B cell (primary cell): ENCODE results near the gene GDI2. TPM values are rescaled to one million over a fixed set of nuclear protein-coding genes. Genes with fewer than 3 reads are reported as not detected.

Experiments used
- ATAC-seq: fragments of 200-7000 bp; cut with Tn5 transposase; one replicate; pipeline ENCODE4 v1.10.0; 2021; ENCODE audit warnings: low read depth, mild to moderate bottlenecking, moderate number of reproducible peaks, moderate library complexity
- CTCF ChIA-PET: fragments of 350-600 bp; sonication (Branson Sonifier 250); formaldehyde crosslinking; loops from one replicate; lab custom pipeline; 2021; ENCODE audit warnings: antibody characterized with exemption, inconsistent platforms; lab: Charles Lee
- POLR2A ChIA-PET: fragments of 350-600 bp; sonication (Branson Sonifier 250); formaldehyde crosslinking; loops from one replicate; lab custom pipeline; 2021; ENCODE audit warnings: antibody characterized with exemption; lab: Charles Lee
- DNase-seq: peaks from one replicate; pipeline ENCODE4 v3.0.0; 2013
- H2AFZ ChIP-seq: 2 replicates; pipeline ENCODE4 v1.6.1; 2012; ENCODE audit warnings: mild to moderate bottlenecking, low read depth, low read length; ENCODE audit not compliant: insufficient read depth, poor library complexity, severe bottlenecking
- H3K27ac ChIP-seq, 2 donors: 1 replicate in 1 of 2; 2 replicates in 1 of 2; pipeline ENCODE4 v1.5.1; 2012 to 2013; ENCODE audit warnings: low read length in 2 of 2, mild to moderate bottlenecking in 2 of 2, moderate library complexity in 1 of 2
- H3K27me3 ChIP-seq, 4 experiments: fragments of 200-600 bp in 1 of 4; sonication (generic) in 1 of 4; replicated peaks in 1 of 4; 1 replicate in 2 of 4; 2 replicates in 2 of 4; pipeline versions ENCODE4 v1.6.1 to v1.7.0; 2013 to 2016; ENCODE audit warnings: low read length in 3 of 4, mild to moderate bottlenecking in 2 of 4, mixed read lengths in 1 of 4, moderate library complexity in 1 of 4; ENCODE audit not compliant: insufficient read depth in 4 of 4, control insufficient read depth in 3 of 4; ENCODE audit errors: control extremely low read depth in 1 of 4
- H3K36me3 ChIP-seq, 2 experiments: replicated peaks in 1 of 2; 1 replicate in 1 of 2; 2 replicates in 1 of 2; pipeline versions ENCODE4 v1.6.1 to v1.7.1; 2013; ENCODE audit warnings: low read length in 1 of 2; ENCODE audit not compliant: insufficient read depth in 2 of 2, control insufficient read depth in 1 of 2; ENCODE audit errors: control extremely low read depth in 1 of 2, extremely low read depth in 1 of 2
- H3K4me1 ChIP-seq, 2 donors: fragments of 200-600 bp in 1 of 2; sonication (generic) in 1 of 2; 1 replicate in 1 of 2; 2 replicates in 1 of 2; pipeline versions ENCODE4 v1.5.1 to v1.6.1; 2013 to 2017; ENCODE audit warnings: low read length in 2 of 2; ENCODE audit not compliant: control insufficient read depth in 2 of 2, insufficient read depth in 2 of 2
- H3K4me2 ChIP-seq: replicated peaks from 2 replicates; pipeline ENCODE3; 2012; ENCODE audit warnings: mild to moderate bottlenecking, low read depth, low read length; ENCODE audit not compliant: poor library complexity, severe bottlenecking
- H3K4me3 ChIP-seq, 5 experiments: fragments of 200-600 bp in 1 of 5; sonication (generic) in 1 of 5; 1 replicate in 3 of 5; 2 replicates in 2 of 5; pipeline versions ENCODE4 v1.5.1 to v1.7.0; 2011 to 2016; ENCODE audit warnings: low read length in 4 of 5, mild to moderate bottlenecking in 4 of 5, low read depth in 2 of 5, control low read depth in 1 of 5, moderate library complexity in 1 of 5; ENCODE audit not compliant: insufficient read depth in 1 of 5; ENCODE audit errors: control extremely low read depth in 1 of 5, extremely low read depth in 1 of 5
- H3K79me2 ChIP-seq: fragments of 200-600 bp; sonication (generic); one replicate; pipeline ENCODE4 v1.6.0; 2016; ENCODE audit warnings: low read length; ENCODE audit not compliant: control insufficient read depth, insufficient read depth
- H3K9ac ChIP-seq: fragments of 200-600 bp; sonication (generic); 2 replicates; pipeline ENCODE4 v1.6.1; 2017; ENCODE audit warnings: mild to moderate bottlenecking, low read length, moderate library complexity
- H3K9me3 ChIP-seq, 3 donors: one replicate each; pipeline versions ENCODE4 v1.6.1 to v1.7.1; 2013; ENCODE audit warnings: low read length in 2 of 3; ENCODE audit not compliant: control insufficient read depth in 2 of 3, insufficient read depth in 1 of 3; ENCODE audit errors: control extremely low read depth in 1 of 3
- H4K20me1 ChIP-seq: 2 replicates; pipeline ENCODE4 v1.6.0; 2012; ENCODE audit warnings: mild to moderate bottlenecking, low read length; ENCODE audit not compliant: insufficient read depth, control insufficient read depth, poor library complexity, severe bottlenecking
- H3K27ac Mint-ChIP-seq: one replicate; pipeline ENCODE4 v1.8.0; 2021; ENCODE audit warnings: mixed read lengths
- H3K27me3 Mint-ChIP-seq: one replicate; pipeline ENCODE4 v1.8.0; 2021; ENCODE audit warnings: mixed read lengths
- H3K4me1 Mint-ChIP-seq: one replicate; pipeline ENCODE4 v1.8.0; 2021; ENCODE audit warnings: mixed read lengths
- H3K4me3 Mint-ChIP-seq: one replicate; pipeline ENCODE4 v1.8.0; 2021; ENCODE audit warnings: mixed read lengths
- H3K9me3 Mint-ChIP-seq: one replicate; pipeline ENCODE4 v1.8.0; 2022; ENCODE audit warnings: mixed read lengths; ENCODE audit not compliant: insufficient read depth
- CTCF ChIP-seq: fragments of 200-600 bp; IDR thresholded peaks from one replicate; pipeline ENCODE4 v1.8.0; 2022; ENCODE audit warnings: antibody characterized with exemption, mild to moderate bottlenecking
- EZH2 ChIP-seq: IDR thresholded peaks from 2 replicates; pipeline ENCODE4 v1.6.1; 2012; ENCODE audit warnings: borderline replicate concordance, low read depth, mild to moderate bottlenecking, moderate library complexity, low read length; ENCODE audit not compliant: insufficient read depth, poor library complexity, severe bottlenecking
- WGBS: methylation state at CpG from one replicate; pipeline ENCODE4 v1.1.5; 2013; ENCODE audit warnings: missing lambda C conversion rate; ENCODE audit not compliant: insufficient coverage; 5-methylcytosine and 5-hydroxymethylcytosine counted together
- intact Hi-C: fragments of 100-400 bp; cut with micrococcal nuclease; formaldehyde crosslinking; loops from one replicate; pipeline ENCODE4 v1.10.0; 2022
- polyA plus RNA-seq: library from polyadenylated mRNA; depleted of rRNA; stranded (reverse); fragments of >200 nt; gene quantifications from 2 replicates; pipeline ENCODE4 v1.2.3, GENCODE V29; 2012
- total RNA-seq, 2 donors: library from RNA; stranded (reverse); fragments of 120-200 nt in 1 of 2; gene quantifications; 1 replicate in 1 of 2; 2 replicates in 1 of 2; pipeline versions ENCODE4 v1.2.3 to v1.2.4, GENCODE V29; 2013 to 2022

The GDI2 gene
- total and polyA plus RNA-seq, 2 donors (not counting 1 experiment from before 2014, with no cell fraction given), result 91.1 to 187 TPM

- Histone ChIP-seq H3K36me3 (peaks cover 9 to 53% of the 10 kb centered on the region in 2 experiments), H3K9me3 (peaks cover 0 to 5% (median 0%) of the 10 kb centered on the region in 3 donors), H4K20me1 (peaks cover 75% of the 10 kb centered on the region), H3K27me3 (no peaks in the 10 kb centered on the region), H3K4me2 (no peak overlapping the region), H3K27ac (no peak overlapping the region), H3K4me1 (peaks cover 16 to 20% of the 10 kb centered on the region in 2 donors), H2AFZ (no peak overlapping the region), H3K4me3 (no peak overlapping the region), H3K79me2 (peaks cover 98% of the 10 kb centered on the region), H3K9ac (no peak overlapping the region)
- ATAC-seq, result no peak
- TF ChIP-seq CTCF (no peak), EZH2 (no peak)
- no CpG with 5 or more reads among the region's 3 CpGs for WGBS
- no peaks in the 10 kb centered on the region for H3K27me3 Mint-ChIP-seq
- no peak overlapping the region for H3K4me3 Mint-ChIP-seq
- H3K9me3 Mint-ChIP-seq, result no peaks in the 10 kb centered on the region
- H3K4me1 Mint-ChIP-seq, result peaks cover 33% of the 10 kb centered on the region
- intact Hi-C loops, result no loop called here
- ChIA-PET CTCF (no interaction called here), POLR2A (interaction anchor here (1.5 kb wide), 1 partner anchor 39 kb away, joined by 4 read pairs; no protein-coding TSS in a partner anchor)
- peak overlapping the region; percentile 13 for H3K27ac Mint-ChIP-seq
- DNase-seq, result no peak
Measured at GRCh38 chr10:5800782-5801181, 12.5 kb downstream of the GDI2 start.

GRCh38 chr10:5794236-5794635 is 19.0 kb downstream of the GDI2 start:
- Histone ChIP-seq H3K36me3 (peaks cover 20 to 94% of the 10 kb centered on the region in 2 experiments), H3K27me3 (no peaks in the 10 kb centered on the region), H3K79me2 (peaks cover 94% of the 10 kb centered on the region), H3K27ac (peak overlapping the region in 1 of 2 donors; percentile 53), H3K4me1 (no peaks in the 10 kb centered on the region), H3K4me3 (no peak overlapping the region), H2AFZ (no peak overlapping the region), H3K9ac (no peak overlapping the region), H4K20me1 (peaks cover 69% of the 10 kb centered on the region), H3K9me3 (no peaks in the 10 kb centered on the region), H3K4me2 (no peak overlapping the region)
- WGBS, result no CpG with 5 or more reads among the region's 3 CpGs
- intact Hi-C loops, result no loop called here
- DNase-seq (no peak), ATAC-seq (no peak)
- no peaks in the 10 kb centered on the region for H3K9me3 Mint-ChIP-seq
- ChIA-PET CTCF (interaction anchor here (0.6 to 2.1 kb wide), 8 partner anchors 10 to 268 kb away, joined by 3 to 7 read pairs (median 4); partner anchors contain the start of genes ANKRD16 and FBH1), POLR2A (interaction anchor here (0.7 kb wide), 1 partner anchor 26 kb away, joined by 3 read pairs; no protein-coding TSS in a partner anchor)
- H3K27me3 Mint-ChIP-seq, result no peaks in the 10 kb centered on the region
- H3K4me3 Mint-ChIP-seq, result no peak overlapping the region
- TF ChIP-seq CTCF, result no peak
- TF ChIP-seq EZH2, result no peak
- H3K27ac Mint-ChIP-seq, result no peak overlapping the region
- peaks cover 1% of the 10 kb centered on the region for H3K4me1 Mint-ChIP-seq
